T-helper 22 cell (primary cell): ENCODE data around the gene PKNOX2.

Experiments used
- DNase-seq: peaks from one replicate; pipeline ENCODE4 v3.0.0-alpha.2; 2020; ENCODE audit warnings: low read depth

PKNOX2 gene

DNA sequence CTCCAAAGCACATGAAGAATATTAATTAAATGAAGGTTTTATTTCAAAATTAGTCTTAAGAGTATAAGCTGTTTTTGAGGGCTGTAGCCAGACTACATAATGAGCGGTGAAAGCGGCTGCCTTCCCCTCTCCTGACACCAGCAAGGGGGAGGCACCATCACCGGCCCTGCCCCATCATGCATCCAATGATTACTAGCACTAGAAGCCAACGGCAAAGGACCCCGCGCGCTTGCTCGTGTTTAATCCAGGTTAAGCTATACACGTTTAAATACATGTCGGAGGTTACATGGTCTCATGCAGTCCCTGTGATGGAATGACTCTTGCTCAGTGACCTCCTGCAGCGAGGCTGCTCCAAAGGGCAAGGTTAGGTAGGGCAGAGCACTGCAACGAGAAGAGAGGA is 281.2 kb downstream of the PKNOX2 start:
- DNase-seq: no peak

DNA sequence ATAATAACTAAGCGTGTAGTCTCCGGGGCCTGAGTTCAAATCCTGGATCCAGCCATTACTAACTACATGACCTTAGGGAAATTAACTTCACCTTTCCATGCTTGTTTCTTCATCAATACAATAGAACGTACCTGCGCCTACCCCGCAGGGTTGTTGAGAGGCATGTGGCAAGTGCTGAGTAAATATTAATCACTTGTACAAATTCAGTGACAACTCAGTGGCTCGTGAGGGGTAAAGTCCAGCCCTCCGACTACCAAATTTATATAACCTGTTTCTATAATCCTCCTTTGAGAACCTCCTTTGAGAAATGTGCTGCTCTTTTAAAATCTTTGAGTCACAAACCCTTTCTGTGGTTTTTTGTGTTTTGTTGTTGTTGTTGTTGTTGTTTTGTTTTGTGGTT is 281.7 kb downstream of the PKNOX2 start:
- DNase-seq: no peak

DNA sequence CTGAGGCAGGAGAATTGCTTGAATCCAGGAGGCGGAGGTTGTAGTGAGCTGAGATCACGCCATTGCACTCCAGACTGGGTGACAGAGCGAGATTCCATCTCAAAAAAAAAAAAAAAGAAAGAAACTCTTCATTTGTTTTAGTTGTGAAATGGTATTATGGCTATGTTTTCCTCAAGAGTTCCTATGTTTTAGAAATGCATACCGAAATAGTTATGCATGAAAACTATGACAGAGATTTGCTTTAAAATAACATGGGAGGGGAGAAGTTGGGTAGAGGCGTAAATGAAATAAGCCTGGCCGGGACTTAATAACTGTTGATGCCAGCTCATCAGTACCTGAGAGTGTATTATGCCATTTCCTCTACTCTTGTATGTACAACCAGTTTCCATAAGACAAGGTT is 283.2 kb downstream of the PKNOX2 start:
- no peak for DNase-seq

DNA sequence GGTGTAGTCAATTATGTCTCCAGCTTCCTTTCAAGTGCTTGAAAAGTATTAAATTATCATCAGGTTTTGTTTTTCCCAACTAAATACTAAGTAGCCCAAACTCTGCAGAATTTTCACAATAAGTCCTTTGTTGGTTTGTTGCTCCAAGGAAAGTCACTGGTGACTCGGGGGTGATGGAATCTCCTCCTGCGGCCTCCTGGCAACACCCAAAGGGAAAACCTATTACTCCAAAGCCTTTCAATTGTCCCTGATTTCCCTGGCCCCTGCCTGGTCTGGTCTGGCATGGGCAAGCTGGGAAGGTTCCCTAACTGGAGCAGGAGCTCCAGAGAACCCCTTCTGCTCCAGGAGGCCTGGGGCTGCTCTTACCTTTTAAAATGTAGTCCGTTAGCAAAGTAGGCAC is 283.6 kb downstream of the PKNOX2 start:
- no peak for DNase-seq

DNA sequence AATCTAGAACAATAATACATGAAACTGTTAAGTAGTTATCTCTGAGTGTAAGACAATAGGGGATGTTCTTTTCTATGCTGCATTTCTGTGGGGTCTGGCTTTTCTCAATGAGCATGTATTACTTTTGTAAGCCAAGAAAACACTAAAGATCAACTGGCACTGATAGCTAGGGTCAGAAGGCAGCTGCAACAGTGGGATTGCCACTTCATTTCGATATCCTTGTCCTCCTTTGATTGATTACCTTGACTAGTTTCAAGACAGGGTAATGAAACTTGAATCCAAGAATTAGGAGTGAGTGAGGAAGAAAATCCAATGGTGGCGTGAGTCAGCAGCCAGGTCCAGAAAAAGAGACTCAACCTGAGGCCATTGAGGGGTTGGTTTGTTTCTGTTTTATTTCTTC is 285.0 kb downstream of the PKNOX2 start:
- DNase-seq: no peak

DNA sequence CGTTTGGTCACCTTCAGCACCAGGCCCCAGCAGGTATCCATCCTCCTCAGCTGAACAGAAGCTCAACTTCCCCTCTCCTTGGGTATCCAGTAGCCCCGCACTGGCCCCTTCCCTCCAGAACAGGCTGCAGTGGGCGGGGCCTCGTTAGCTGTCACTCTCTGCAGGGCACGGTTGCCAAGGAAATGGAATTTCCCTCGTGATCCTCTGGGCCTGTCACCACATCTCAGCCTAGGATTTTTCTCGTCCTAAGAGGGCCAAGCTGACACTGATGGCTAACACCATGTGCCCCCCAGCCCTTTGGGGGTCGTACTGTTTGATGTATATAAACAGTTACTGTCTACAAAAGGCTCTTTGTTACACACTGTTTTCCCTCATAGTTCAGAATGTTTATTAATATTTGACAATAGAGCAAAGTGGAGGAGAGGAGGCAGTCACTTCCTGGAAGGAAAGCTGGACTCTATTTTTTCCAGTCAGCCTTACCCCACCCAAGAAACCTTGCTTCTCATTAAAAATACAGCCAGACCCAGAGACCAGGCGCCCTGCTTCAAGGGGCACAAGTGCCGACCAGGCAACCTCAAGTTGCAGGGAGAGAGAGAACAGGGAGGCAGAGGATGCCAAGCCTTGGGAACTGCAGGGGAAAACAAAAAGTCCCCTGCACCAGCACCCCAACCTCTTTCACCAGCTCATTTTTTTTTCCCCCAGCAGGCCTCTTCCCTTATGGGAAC is 287.0 kb downstream of the PKNOX2 start:
- no peak for DNase-seq

DNA sequence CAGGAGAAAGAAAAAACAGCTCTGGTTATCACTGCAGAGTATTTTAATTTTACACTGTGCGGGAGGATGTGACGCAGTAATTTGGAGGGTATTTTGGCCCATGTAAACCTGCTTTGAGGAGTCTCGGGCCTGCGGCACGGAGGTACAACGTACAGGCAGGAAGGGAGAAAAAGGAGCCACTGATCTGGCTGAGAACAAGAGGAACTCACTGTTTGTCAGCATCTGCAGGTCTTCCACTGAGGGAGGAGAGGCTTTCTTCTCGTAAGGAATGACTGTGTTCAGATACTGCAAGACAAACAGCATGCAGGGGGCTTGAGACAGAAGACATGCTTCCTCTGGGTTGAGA is 287.5 kb downstream of the PKNOX2 start:
- no peak for DNase-seq

DNA sequence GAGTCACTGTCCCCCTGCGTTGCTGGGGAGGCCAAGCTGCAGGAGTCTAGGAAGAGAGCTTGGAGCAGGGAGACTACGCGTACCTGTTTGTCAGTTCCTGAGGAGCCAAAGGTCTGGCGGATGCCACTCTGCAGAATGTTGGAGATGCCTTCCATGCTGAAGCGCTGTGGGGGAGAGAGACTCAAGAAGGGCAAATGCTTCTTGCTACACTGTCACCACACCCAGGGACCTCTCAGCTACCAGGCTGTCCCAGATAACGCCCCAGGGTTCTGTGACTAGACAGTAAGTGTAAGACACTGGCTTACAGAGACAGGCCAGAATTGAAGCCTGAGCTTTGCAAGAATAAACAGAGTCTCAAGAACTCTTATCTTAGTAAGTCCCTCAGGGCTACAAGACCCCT is 289.5 kb downstream of the PKNOX2 start:
- no peak for DNase-seq

DNA sequence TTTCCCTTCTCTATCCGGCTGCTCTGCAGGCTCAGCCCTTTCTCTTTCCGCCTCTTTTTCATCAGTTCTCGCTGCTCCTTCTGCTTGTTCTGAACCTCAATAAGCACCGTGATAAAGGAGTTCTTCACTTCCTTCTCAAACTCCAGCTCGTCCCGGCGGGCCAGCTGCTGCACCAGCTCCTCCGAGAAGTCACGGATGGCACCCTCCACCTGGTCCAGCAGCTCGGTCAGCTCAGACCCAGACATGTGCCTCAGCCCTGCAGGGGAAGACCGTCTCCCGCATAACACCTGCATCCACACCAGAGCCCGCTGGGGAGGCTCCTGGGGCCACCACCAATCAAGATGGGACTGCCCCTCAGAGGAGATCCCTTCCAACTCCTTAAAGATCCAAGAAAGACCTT is 291.3 kb downstream of the PKNOX2 start:
- DNase-seq: no peak

DNA sequence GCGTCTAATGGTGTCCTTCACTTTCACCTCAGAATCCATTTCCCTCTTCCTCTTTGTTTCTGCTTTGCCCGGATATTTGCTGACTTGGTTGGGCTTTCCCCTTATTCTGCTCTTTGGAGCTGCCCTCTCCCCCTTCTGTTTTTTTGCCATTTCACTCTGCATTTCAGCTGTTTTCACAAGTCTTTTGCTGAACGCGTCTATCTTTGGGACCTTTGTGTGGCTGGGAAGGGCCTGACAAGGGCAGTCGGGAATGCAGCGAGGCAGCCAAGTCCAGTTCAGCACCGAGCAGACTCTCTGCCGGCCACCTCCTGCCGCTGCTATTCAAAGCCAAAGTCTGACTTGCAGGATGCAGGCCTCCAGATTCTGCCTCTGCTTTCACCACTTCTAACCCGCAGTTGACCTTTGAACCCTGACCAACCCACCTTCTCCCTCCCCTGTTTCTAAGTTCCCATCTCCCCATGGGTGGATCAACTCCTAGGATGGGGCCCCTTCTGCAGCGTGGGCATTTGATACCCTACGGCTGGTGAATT is 293.3 kb downstream of the PKNOX2 start:
- DNase-seq: no peak

DNA sequence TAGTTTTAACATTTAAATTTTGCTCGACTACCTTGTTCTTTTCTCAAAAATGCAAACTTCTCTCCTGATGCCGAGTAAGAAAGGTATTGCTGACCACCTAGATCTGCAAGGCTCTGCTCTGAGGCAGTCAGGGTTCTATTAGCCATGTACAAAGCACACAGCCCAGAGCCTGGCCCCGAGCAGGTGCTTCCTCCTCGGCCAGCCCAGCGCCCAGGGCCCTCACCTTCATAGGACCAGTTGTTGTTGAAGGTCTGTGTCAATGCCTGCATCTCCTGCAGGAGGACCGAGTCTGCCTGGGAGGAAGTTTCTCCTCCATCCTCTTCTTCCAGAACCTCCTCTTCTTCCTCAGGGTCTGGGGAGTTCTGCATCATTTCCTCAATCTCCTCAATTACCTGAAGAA is 295.7 kb downstream of the PKNOX2 start:
- DNase-seq: no peak

DNA sequence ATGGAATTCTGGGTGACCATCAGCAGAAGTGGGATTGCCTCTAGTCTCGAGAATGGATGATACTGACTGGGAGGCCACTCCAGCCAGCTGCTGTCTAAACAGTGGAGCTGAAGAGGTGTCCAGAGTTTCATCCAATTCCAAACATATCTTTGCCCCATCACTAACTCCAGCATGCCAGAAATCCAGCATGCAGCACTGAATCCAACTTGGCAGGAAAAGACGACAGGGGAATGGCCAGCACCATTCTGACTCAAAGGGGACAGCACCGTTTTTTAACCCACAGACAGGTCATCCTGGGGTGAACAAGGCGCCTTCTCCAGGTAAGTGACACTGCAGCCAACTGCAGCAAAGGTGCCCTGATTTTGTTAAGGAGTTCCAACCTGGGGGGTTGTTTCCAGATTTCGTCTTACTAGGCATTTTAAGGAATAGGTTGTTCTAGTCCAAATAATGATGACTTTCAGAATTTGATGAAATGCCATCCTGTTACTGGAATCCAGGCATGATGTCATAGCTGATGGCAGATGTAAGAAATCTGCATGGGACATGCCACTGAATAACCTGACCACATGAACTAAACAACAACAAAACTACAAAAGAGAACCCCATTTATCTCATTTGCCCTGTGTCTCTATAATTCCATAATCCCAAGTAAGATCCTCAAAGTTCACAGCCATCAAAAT is 299.2 kb downstream of the PKNOX2 start:
- DNase-seq: no peak

DNA sequence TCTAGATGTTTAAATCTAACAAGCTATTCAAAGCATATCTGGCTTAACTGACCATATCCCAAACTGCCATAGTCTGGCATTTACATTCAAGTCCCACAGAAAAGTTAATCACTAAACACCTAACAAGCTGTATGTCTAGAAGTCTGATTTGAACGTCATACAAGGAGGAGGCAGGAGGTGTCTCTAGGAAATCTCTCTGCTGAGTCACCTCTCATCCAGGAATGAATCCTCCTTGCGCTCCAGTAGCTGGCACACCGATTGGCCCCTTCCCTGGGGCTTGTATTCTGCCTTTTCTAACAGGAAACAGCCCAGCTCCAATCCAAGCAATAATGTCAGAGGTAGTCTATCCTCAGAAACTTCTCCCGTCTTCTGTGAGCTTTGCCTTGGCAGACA is 299.7 kb downstream of the PKNOX2 start:
- no peak for DNase-seq

DNA sequence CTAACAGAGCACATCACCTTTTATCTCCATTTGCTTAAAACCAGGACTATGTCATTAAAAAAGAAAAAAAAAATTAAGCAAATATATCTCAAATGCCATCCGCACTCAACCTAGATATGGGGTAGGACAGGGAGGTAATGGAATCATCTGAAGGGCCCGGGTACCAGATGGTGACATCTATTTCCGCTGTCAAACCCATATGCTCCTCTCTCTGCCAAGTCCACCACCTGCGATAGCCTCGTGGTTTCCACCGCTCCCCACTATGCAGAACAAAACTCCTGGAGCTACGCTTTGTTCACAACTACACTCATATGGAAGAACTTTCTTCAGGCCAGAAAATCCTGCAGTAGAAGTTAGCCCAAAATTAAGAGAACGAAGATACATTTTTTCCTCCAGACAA is 300.1 kb downstream of the PKNOX2 start:
- DNase-seq: no peak

DNA sequence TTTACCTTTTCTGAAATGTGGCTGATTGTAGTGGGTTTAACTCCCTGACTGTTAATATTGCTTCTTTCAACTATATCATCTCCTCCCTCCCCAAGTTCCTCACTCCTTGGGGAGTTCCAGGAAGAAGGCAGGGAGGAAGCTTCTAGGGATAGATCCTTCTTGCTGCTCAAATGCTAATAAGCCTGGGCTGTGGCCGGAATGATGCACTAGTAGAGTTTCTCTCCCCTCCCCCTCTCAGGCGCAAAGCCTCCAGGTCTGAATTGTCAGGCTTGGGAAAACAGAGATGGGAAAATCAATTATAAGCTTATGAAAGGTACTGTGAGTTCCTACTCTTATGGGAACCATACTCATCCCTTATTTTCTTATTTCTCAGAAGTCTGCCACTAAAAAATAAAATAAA is 300.7 kb downstream of the PKNOX2 start:
- DNase-seq: no peak

DNA sequence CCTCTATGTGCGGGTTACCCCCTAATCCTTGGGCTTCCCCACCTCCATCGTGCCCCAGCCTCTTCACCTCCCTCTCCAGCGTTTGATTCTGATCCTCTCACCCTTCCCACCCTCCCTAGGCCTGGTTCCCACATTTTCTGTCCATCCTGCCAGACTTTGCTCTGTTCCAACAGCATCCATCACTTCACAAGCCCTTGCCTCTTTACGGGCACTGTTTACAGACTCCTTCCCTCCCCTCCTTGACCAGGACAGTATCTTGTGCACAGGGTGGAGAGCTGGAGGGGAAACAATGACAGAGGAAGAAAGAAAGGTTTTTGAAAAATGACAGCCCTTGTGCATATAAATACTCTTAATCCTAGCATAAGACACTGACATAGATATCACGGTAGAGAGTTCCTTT is 301.1 kb downstream of the PKNOX2 start:
- no peak for DNase-seq

DNA sequence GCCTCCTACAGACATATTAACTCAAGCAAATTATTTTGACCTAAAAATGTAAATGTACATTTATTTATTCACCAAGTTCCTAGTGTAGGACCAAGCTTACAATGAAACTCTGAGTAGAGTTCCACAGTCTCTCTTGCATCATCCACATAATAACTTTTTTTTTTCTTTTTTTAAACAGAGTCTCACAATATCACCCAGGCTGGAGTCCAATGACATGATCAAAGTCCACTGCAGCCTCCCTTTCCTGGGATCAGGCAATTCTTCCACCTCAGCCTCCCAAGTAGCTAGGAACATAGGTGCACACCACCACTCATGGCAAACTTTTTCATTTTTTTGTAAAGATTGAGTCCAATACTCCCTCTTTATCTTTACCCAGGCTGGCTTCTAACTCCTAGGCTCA is 303.5 kb downstream of the PKNOX2 start:
- DNase-seq: no peak

DNA sequence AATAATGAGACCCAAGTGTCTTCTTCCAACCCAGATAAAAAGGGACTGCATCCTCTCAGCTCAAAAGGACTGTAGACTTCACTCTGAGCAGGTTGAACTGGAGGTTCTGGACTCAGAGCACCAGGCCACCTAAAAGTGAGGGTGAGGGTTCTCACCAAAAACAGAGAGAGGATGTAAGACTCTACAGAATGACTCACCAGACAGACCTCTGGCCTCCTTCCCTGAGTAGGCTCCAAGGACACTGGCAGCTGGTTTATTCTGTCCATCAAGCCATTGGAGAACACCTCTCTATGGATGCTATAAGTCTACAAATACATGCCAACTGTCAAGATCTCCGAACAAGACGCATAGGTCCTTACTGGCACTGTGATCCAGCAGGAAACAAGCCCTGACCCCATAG is 304.3 kb downstream of the PKNOX2 start:
- no peak for DNase-seq

DNA sequence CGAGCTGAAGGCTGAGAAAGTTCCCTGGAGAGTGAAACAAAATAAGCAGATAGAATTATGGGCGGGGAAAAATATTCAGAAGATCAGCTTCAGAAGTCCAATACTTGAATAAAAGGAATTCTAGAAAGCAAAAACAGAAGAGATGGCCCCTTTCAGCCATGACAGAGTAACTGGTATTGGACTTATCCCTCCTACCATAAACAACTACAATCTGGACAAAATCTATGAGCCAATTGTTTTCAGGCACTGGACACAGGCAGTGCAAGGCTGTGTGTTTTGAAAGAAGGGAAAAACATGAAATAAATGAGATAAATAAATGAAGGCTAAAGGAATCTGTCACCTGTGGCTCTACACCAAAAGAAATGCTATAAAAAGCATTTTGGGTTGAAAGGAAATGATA is 305.8 kb downstream of the PKNOX2 start:
- no peak for DNase-seq

DNA sequence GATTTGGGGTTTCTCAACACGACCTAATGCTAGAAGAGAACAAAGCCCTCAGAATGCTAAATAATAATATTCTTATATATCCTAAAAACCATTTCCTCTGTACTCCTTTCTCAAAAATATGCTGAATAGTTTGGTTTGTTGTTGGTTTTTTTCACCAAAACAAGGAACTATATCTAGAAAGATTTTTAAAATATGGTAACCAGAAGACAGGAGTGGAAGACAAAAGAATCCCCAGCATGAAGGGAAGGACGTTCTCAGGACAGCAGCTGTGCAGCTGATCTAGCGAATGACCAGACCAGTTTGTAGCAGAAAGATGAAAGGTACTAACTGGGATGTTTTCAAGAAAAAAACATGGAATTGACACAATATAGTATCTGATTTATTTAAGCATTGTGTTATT is 312.2 kb downstream of the PKNOX2 start:
- DNase-seq: no peak

DNA sequence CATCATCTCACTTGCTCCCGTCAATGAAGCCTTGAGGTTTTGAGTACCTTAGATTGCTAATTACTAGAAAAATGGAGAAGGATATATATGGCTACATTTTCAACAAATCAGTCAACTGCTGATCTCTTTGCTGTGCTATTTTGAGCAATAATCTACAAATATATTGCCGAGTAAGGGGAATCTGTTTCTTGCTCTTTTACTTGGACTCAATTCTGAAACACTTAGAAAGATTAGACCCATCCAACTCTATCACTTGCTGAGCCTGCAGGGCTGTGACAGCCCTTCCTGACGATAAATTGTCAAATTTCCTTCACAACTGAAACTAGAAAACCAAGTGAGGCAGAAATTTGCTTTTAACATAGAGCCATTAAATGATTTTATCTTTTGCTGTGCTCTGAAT is 314.6 kb downstream of the PKNOX2 start:
- DNase-seq: no peak

DNA sequence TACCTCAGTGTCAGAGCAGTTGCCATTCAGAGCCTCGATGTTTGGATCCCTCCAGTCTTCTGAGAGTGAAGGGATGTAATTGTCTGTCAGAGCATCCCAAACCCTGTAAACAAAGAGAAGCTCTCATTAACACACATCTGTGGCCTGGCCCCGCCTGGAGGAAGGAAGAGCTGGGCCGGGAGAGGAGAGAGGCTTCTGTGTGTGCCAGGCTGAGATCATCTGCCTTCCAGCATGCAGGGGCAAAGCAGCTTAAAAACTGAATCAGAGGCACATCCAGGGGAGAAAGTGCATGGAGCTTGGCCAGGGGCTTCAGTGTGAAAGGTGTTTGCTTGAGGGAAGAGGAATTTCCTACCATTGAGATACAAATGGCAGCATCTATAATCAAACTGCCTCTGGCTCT is 317.0 kb downstream of the PKNOX2 start:
- no peak for DNase-seq
